Measurements from ENCODE around the gene DENND4B.
"Not testable (repeated sequence)": the region's sequence is repeated elsewhere in the genome, so short reads cannot be mapped to it uniquely, and the experiment has no call there.

Gene DENND4B, protein sequence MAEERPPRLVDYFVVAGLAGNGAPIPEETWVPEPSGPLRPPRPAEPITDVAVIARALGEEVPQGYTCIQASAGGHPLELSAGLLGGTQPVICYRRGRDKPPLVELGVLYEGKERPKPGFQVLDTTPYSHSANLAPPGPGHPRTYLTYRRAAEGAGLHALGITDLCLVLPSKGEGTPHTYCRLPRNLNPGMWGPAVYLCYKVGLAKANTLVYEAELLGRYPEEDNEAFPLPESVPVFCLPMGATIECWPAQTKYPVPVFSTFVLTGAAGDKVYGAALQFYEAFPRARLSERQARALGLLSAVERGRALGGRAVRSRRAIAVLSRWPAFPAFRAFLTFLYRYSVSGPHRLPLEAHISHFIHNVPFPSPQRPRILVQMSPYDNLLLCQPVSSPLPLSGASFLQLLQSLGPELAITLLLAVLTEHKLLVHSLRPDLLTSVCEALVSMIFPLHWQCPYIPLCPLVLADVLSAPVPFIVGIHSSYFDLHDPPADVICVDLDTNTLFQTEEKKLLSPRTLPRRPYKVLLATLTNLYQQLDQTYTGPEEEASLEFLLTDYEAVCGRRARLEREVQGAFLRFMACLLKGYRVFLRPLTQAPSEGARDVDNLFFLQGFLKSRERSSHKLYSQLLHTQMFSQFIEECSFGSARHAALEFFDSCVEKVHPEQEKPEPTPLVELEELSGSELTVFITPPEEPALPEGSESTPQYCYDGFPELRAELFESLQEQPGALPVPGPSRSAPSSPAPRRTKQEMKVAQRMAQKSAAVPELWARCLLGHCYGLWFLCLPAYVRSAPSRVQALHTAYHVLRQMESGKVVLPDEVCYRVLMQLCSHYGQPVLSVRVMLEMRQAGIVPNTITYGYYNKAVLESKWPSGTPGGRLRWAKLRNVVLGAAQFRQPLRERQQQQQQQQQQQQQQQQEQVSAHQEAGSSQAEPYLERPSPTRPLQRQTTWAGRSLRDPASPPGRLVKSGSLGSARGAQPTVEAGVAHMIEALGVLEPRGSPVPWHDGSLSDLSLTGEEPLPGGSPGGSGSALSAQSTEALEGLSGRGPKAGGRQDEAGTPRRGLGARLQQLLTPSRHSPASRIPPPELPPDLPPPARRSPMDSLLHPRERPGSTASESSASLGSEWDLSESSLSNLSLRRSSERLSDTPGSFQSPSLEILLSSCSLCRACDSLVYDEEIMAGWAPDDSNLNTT (N-terminal part only)

DNA sequence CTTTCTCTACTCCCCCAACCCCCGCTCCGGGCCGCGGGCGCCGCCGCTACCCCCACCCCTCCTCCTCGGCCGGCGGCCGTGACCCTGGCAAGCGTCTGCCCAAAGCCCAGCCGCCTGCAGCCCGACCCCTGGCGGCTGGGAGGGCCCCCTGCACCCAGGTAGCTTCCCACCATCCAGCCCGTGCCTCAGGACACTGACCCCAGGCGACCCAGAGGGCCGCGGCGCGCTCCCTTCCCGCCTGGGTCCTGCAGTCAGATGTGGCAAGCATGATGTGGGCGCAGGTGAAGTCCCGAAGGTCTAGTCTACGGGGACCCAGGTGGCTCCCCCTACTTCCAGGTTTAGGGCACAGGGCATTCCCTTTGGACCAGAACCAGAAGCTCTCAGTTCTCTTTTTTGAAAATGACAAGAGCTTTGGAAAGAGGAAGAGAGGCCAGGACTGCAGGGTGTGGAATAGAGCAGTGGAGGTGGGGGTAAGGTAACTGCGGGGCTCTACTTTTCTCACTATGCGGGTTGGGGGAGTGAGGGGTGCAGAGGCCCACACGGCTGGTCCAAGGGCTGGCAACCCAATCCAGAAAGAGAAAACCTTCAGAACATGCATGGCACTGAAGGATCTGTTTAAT lies at the start of gene DENND4B:
Gene DENND4B, minus strand, starts transcription at position 97 of the 620 bp plus-strand sequence. CDS start 2,344 bp downstream, outside the sequence.
- DNase-seq (ENCODE audit: low read depth) = peak; percentile 64

DNA sequence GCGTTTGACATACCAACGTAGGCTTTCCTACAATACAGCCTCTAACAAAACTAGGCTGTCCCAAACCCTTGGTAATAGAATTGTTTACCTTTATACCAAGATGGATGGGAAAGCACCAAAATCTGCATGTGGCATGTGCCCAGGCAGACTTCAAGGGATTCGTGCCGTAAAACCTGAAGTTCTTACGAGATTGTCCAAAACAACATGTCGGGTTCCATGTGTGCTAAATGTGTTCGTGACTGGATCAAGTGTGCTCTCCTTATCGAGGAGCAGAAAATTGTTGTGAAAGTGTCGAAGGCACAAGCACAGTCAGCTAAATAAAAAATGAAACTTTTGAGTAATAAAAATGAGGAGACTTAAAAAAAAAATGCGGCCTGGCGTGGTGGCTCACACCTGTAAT lies 49.1 kb upstream of the DENND4B start:
- DNase-seq (ENCODE audit: low read depth) = no peak

DNA sequence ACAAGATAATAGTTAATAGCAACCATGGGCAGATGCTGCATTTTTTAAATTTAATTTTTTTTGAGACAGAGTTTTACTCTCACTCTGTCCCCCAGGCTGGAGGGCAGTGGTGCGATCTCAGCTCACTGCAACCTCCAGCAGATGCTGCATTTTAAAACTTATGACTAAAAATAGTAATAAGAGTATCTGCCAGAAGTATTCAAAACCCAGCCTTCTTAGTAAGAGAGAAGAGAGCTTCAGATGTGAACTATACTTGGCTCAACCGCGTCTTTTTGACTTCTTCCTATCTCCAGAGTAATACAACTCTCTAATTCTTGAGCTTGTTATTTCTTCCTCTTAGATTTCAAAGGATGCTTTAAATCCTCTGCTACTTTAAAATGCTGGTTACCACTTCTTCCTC lies 48.7 kb upstream of the DENND4B start:
- DNase-seq (ENCODE audit: low read depth) = no peak

DNA sequence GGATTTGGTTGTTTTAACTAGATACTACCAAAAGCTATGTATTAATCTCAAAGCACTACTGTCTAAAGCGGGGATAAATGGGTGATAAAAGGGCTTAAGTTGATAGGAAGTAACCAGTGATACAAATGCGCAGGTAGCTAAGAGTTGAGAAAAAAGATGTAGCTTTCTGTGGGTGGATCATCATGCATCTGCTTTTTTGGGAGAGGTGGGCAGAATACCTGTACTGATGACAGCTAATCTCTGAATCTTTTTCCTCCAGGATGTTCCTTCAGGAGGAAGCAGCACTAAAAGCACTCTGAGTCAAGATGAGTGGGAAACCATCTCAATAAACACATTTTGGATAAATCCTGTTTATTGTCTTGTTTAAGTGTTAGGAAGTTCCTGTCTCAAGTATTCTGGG lies 45.3 kb upstream of the DENND4B start:
- no peak for DNase-seq (ENCODE audit: low read depth)

DNA sequence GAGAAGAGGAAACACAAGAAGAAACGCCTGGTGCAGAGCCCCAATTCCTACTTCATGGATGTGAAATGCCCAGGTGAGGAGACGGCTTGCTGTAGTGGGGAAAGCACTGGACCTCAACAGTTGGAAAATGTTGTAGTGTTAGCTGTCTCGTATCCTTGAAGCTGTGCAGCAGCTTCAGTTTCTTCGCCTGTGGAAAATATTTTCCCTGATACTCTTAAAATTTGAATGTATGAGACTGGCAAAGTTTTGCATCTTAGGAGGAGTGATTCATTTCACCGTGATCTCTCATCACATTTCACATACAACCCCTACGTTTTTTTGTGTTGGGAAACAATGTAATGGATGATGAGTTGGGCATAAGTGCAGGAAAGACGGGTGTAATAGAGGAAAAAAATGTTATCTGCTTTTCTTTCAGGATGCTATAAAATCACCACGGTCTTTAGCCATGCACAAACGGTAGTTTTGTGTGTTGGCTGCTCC lies 44.7 kb upstream of the DENND4B start:
- peak; percentile 49 for DNase-seq (ENCODE audit: low read depth)

DNA sequence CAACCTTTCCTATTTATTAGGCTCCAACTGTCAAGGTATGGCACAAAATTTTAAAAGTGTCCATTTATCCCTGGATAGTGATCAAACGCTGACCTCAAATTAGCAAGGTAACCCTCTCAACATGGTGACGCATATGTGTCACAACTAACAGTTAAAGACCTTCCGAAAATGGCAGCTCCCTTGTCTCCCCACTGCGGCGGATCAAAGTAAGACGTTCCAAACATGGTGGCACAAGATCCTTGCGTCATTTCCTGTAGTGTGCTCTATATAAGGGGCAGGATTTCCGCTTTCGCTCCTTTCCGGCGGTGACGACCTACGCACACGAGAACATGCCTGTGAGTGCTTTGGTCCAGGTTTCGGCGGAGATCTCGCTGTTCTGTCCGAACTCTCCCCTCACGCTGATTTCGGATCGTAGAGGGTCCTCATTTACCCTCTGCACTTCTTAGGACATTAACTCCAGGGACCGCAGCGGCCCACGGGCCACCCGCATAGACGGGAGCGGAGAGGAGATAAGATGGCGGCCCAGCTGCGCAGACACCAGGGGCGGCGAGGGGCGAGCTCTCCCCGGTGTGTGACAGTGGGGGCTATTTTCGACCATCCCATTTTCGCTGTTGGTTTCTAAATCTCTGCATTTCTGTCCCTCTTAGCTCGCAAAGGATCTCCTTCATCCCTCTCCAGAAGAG lies 44.1 kb upstream of the DENND4B start, which contains the start of gene RPS27:
Gene RPS27, plus strand, starts transcription at position 295 of the 683 bp plus-strand sequence. Its CDS starts 35 bp downstream, at position 330.
- peak; percentile 97 for DNase-seq (ENCODE audit: low read depth)

DNA sequence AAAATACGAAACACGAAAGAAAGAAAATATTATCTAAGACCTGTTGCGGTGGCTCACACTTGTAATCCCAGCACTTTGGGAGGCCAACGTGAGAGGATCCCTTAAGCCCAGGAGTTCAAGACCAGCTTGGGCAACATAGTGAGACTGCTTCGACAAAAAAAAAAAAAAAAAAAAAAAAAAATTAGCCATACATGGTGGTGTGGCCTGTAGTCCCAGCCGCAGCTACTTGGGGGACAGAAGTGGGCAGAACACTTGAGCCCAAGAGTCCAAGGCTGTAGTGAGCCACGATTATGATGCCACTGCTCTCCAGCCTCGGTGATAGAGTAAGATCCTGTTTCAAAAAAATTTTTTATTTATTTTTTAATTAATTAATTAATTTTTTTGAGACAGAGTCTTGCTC lies 41.1 kb upstream of the DENND4B start:
- no peak for DNase-seq (ENCODE audit: low read depth)

DNA sequence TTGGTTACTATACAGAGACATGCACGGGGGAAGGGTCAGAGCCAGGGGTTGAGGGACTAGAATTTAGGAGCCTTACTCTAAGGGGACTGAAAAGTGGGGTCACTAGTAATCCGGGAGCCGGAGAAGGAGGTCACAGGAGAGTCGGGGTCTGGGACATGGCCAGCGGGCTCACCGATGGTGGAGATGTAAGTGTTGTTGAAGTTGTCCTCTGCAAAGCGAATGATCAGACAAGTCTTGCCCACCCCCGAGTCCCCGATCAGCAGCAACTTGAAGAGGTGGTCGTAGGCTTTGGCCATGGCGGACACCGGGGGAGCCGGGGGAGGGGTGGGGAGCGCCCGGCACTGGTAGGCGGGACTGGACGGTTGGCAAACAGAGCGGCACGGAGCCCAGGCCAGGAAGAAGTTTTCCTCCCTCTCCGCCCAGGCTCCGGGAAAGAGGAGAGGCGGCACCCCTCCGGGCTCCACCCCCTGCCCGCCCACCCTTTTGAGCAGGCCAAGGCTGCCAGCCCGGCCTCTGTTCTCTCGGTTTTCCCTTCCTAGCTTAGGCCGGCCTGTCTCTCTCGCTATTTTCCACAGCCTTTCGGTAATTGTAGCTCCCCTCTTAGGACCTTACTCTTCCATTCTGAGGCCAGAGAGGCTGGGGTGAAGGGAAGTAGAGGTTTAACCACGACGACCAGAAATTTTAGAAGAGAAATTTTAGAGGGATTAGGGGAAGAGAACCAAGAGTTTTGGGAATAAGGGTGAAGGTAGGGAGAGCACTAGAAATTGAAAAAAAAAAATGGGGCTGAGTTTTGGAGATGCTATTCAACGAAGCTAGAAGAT lies 39.6 kb upstream of the DENND4B start, which contains the start of gene RAB13:
Gene RAB13, minus strand, starts transcription at position 399 of the 821 bp plus-strand sequence. Its CDS starts 103 bp downstream, at position 296.
- peak; percentile 83 for DNase-seq (ENCODE audit: low read depth)

DNA sequence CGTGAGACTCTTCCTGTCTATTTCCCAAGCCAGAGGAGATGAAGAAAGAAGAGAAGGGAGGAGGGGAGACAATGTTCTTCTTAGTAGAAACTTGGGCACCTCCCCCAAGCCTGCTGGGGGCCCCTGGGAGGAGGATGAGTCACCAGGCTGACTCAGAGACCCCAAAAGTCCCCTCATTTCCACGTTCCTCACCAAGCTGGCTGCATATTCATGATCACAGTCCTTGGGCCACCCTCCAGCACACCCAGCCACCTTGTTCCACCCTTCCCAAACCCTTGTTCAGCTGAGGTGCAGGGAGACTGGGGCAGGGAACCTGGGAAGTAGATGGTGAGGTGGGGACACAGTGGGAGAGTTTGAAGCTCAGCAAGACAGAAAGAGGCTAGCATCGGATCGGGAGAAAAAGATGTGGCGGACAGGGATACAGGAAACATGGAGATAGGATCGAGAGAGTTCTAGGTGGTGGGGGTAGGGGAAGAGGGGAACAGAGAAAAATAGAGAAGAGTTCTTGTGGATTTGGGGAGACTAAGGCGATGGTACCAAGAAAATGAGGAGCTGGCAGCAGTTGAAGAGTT lies 38.9 kb upstream of the DENND4B start:
- DNase-seq (ENCODE audit: low read depth) = peak; percentile 85

DNA sequence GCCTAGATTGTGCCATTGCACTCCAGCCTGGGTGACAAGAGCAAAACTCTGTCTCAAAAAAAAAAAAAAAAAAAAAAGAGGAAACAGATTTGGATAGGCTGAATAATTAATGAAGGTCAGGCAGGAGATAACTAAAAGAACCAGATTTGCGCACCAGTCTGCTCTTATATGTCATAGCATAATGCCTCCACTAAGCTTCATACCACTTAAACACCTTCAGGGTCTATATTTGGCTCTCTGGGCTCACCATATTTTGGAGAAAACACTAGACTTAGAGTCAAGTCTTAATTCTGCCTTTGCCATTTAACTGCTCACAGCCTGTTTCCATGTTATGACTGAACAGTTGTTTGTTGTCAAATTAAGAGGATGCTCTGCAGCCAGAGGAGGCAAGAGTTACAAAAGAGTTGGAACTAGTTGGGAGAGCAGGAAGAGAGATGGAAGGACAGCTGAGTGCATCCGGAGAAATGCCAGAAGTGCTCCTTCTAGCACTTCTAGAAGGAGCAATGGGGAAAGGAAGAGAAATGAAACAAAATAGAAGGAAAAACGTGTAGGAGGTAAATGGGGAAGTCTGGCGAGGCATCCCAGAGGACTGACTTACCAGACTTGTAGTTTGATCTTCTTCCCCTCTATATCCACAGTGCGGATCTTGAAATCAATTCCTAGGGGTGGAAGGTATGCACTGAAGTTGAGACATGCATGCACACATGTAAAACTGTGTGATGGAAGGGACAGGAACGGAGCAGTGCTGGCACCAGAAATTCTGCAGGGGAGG lies 37.8 kb upstream of the DENND4B start:
- no peak for DNase-seq (ENCODE audit: low read depth)

DNA sequence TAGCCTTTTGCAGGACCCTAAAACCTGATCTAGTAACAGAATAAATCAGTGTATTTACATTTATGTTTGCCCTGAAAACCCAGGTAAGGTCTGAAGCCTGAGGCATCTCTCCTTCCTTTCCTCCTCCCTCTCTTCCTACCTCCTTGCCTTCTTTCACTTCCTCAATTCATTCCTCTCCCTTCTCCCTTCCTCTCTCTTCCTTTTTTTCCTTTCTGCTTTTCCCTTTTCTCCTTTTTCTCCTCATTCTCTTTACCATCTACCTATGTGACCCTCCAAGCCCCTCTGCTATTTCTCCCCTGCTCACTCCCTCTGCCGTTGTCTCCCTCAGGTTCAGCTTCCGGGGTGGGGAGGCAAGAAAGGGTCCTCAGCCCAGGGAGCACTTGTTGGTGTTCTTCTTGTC lies 35.2 kb upstream of the DENND4B start:
- not testable (repeated sequence) for DNase-seq (ENCODE audit: low read depth)

DNA sequence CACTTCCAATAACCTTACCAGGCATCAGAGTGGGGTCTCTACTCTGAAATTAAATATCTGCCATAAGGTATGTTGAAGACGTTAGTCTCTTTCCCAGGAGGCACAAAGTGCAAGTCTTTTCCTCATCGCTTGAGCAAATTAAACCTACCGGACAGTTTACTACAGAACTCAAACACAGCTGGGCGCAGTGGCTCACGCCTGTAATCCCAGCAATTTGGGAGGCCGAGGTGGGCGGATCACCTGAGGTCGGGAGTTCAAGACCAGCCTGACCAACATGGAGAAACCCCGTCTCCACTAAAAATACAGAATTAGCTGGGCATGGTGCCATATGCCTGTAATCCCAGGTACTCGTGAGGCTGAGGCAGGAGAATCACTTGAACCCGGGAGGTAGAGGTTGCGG lies 32.6 kb upstream of the DENND4B start:
- not testable (repeated sequence) for DNase-seq (ENCODE audit: low read depth)

DNA sequence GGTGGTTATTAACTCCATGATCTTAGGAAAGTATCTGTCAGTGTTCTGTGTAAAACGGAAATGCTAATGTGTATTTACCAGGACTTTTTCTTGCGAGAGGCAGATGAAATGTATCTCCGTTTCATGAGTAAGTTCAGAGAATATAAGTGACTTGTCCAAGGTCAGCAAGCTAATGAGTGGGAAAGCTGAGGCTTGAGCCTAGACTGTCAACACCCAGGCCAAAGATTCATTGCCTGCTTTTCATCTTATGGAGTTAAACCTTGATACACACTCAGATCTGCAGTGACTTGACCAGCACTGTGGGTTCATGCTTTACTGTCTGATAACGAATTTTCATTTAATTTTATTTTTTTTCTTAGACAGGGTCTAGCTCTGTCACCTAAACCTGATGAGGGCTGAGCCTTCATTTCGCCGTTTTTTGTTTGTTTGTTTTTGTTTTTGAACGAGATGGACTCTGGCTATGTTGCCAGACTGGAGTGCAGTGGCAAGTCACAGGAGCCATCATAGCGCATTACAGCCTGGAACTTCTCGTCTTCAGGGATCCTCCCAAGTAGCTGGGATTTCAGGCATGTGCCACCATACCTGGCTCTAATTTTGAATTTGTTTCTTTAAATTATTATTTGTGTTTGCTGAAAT lies 31.9 kb upstream of the DENND4B start:
- peak; percentile 42 for DNase-seq (ENCODE audit: low read depth)

DNA sequence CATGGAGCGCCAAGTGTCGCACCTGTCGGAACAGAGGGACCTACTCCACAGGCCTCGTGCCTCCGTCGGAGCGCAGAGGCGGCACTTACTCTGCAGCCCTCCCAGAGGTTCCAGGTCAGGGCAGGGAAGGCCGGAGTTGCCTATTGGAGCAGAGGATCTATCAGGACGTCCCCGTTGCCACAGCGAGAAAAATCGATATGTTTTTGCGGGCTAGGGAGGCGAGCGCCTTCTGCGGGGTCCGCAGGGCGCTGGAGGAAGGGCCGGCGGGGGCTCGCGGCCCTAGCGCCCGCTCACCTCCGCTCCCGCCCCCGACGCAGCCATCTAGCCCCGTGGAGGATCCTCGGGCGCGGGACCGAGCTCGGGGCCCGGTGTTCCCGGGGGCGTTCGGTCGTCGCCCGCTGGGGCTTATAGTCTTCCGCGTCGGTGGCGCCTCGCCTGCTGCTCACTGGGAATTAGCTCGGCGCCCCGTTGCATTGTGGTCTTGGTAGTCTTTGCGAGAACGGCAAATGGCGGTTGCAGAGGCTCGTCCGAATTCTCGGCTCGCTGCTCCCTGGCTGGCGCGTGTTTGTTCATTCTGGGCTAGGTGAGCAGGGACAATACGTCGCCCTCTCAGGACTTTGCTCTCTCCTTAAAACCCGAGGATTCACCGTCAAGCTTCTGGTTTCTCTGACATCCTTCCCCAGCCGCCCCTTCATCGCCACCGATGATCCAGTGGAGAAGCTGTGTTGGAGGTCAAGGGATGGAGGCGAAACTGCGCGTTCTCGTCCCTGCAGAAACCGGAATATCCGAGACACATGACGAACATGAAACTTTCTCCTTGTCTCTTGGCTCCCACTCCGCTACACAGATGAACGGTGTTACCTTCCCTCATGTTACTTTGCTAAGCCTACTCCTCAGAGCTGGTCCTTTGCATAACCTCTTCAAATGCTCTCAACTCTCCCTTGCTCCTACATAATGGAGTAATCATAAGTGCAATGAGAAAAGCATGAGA lies 31.0 kb upstream of the DENND4B start, which contains the start of gene JTB:
Gene JTB, minus strand, starts transcription at position 425 of the 991 bp plus-strand sequence. Its CDS starts 422 bp downstream, at position 3.
- peak; percentile 74 for DNase-seq (ENCODE audit: low read depth)

DNA sequence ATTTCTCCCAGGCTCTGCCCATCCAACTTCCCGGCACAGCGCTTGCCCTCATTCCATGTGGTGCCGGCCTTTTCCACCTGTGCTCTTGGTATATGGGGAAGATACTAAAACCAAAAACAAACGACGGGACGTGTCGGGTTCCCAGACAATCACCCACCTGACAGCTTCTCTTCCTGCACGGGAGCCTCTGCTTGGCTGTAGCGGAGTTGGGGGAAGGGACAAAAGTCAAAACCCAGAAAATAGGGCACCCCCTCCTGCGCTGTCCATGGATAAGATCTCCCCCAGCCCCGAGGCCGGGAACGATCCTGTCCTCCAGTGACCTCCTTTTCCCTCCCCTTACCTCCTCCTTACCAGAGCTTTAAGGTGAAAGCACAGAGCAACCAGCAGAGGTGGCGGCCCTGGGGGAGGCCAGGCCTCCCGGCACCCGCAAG lies 30.3 kb upstream of the DENND4B start:
- no peak for DNase-seq (ENCODE audit: low read depth)

DNA sequence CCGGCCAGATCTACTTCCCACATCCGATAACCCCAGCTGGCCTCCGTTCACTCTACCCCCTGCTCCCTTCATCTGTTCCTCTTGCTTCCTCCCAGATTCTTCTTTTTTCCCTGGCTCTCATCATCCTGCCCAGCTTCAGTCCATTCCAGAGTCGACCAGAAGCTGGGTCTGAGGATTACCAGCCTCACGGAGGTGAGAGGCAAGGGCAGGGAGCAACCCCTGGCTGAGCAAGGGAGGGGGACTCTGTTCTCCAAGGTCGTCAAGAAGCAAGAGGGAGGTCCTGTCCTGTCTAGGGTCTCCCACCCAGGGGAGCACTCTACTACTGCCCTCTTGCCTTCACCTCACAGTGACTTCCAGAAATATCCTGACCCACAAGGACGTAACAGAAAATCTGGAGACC lies 27.0 kb upstream of the DENND4B start:
- DNase-seq (ENCODE audit: low read depth) = no peak

DNA sequence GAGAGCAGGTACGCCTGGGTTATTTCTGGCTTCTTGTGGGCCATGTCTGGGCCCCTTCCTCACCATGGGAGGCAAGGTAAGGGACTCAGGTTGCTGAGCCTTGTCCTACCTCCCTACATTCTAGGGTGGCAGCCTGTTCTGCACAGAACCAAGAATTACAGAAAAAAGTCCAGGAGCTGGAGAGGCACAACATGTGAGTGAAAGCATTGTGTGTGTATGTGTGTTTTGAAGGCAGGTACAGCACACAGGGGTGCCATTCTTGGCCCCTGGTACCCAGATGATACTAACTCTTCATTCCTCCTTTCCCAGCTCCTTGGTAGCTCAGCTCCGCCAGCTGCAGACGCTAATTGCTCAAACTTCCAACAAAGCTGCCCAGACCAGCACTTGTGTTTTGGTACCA lies 26.6 kb upstream of the DENND4B start:
- DNase-seq (ENCODE audit: low read depth) = no peak
